B cell (primary cell): ENCODE data around the gene PLCG2. TPM values are rescaled to one million over a fixed set of nuclear protein-coding genes. Genes with fewer than 3 reads are reported as not detected.

ENCODE experiments used
- ATAC-seq: fragments of 200-7000 bp; cut with Tn5 transposase; one replicate; pipeline ENCODE4 v1.10.0; 2021; ENCODE audit warnings: low read depth, mild to moderate bottlenecking, moderate number of reproducible peaks, moderate library complexity
- CTCF ChIA-PET: fragments of 350-600 bp; sonication (Branson Sonifier 250); formaldehyde crosslinking; loops from one replicate; lab custom pipeline; 2021; ENCODE audit warnings: antibody characterized with exemption, inconsistent platforms; lab: Charles Lee
- POLR2A ChIA-PET: fragments of 350-600 bp; sonication (Branson Sonifier 250); formaldehyde crosslinking; loops from one replicate; lab custom pipeline; 2021; ENCODE audit warnings: antibody characterized with exemption; lab: Charles Lee
- DNase-seq: peaks from one replicate; pipeline ENCODE4 v3.0.0; 2013
- H2AFZ ChIP-seq: 2 replicates; pipeline ENCODE4 v1.6.1; 2012; ENCODE audit warnings: mild to moderate bottlenecking, low read depth, low read length; ENCODE audit not compliant: insufficient read depth, poor library complexity, severe bottlenecking
- H3K27ac ChIP-seq, 2 donors: 1 replicate in 1 of 2; 2 replicates in 1 of 2; pipeline ENCODE4 v1.5.1; 2012 to 2013; ENCODE audit warnings: low read length in 2 of 2, mild to moderate bottlenecking in 2 of 2, moderate library complexity in 1 of 2
- H3K27me3 ChIP-seq, 4 experiments: fragments of 200-600 bp in 1 of 4; sonication (generic) in 1 of 4; replicated peaks in 1 of 4; 1 replicate in 2 of 4; 2 replicates in 2 of 4; pipeline versions ENCODE4 v1.6.1 to v1.7.0; 2013 to 2016; ENCODE audit warnings: low read length in 3 of 4, mild to moderate bottlenecking in 2 of 4, mixed read lengths in 1 of 4, moderate library complexity in 1 of 4; ENCODE audit not compliant: insufficient read depth in 4 of 4, control insufficient read depth in 3 of 4; ENCODE audit errors: control extremely low read depth in 1 of 4
- H3K36me3 ChIP-seq, 2 experiments: replicated peaks in 1 of 2; 1 replicate in 1 of 2; 2 replicates in 1 of 2; pipeline versions ENCODE4 v1.6.1 to v1.7.1; 2013; ENCODE audit warnings: low read length in 1 of 2; ENCODE audit not compliant: insufficient read depth in 2 of 2, control insufficient read depth in 1 of 2; ENCODE audit errors: control extremely low read depth in 1 of 2, extremely low read depth in 1 of 2
- H3K4me1 ChIP-seq, 2 donors: fragments of 200-600 bp in 1 of 2; sonication (generic) in 1 of 2; 1 replicate in 1 of 2; 2 replicates in 1 of 2; pipeline versions ENCODE4 v1.5.1 to v1.6.1; 2013 to 2017; ENCODE audit warnings: low read length in 2 of 2; ENCODE audit not compliant: control insufficient read depth in 2 of 2, insufficient read depth in 2 of 2
- H3K4me2 ChIP-seq: replicated peaks from 2 replicates; pipeline ENCODE3; 2012; ENCODE audit warnings: mild to moderate bottlenecking, low read depth, low read length; ENCODE audit not compliant: poor library complexity, severe bottlenecking
- H3K4me3 ChIP-seq, 5 experiments: fragments of 200-600 bp in 1 of 5; sonication (generic) in 1 of 5; 1 replicate in 3 of 5; 2 replicates in 2 of 5; pipeline versions ENCODE4 v1.5.1 to v1.7.0; 2011 to 2016; ENCODE audit warnings: low read length in 4 of 5, mild to moderate bottlenecking in 4 of 5, low read depth in 2 of 5, control low read depth in 1 of 5, moderate library complexity in 1 of 5; ENCODE audit not compliant: insufficient read depth in 1 of 5; ENCODE audit errors: control extremely low read depth in 1 of 5, extremely low read depth in 1 of 5
- H3K79me2 ChIP-seq: fragments of 200-600 bp; sonication (generic); one replicate; pipeline ENCODE4 v1.6.0; 2016; ENCODE audit warnings: low read length; ENCODE audit not compliant: control insufficient read depth, insufficient read depth
- H3K9ac ChIP-seq: fragments of 200-600 bp; sonication (generic); 2 replicates; pipeline ENCODE4 v1.6.1; 2017; ENCODE audit warnings: mild to moderate bottlenecking, low read length, moderate library complexity
- H3K9me3 ChIP-seq, 3 donors: one replicate each; pipeline versions ENCODE4 v1.6.1 to v1.7.1; 2013; ENCODE audit warnings: low read length in 2 of 3; ENCODE audit not compliant: control insufficient read depth in 2 of 3, insufficient read depth in 1 of 3; ENCODE audit errors: control extremely low read depth in 1 of 3
- H4K20me1 ChIP-seq: 2 replicates; pipeline ENCODE4 v1.6.0; 2012; ENCODE audit warnings: mild to moderate bottlenecking, low read length; ENCODE audit not compliant: insufficient read depth, control insufficient read depth, poor library complexity, severe bottlenecking
- H3K27ac Mint-ChIP-seq: one replicate; pipeline ENCODE4 v1.8.0; 2021; ENCODE audit warnings: mixed read lengths
- H3K27me3 Mint-ChIP-seq: one replicate; pipeline ENCODE4 v1.8.0; 2021; ENCODE audit warnings: mixed read lengths
- H3K4me1 Mint-ChIP-seq: one replicate; pipeline ENCODE4 v1.8.0; 2021; ENCODE audit warnings: mixed read lengths
- H3K4me3 Mint-ChIP-seq: one replicate; pipeline ENCODE4 v1.8.0; 2021; ENCODE audit warnings: mixed read lengths
- H3K9me3 Mint-ChIP-seq: one replicate; pipeline ENCODE4 v1.8.0; 2022; ENCODE audit warnings: mixed read lengths; ENCODE audit not compliant: insufficient read depth
- EZH2 ChIP-seq: IDR thresholded peaks from 2 replicates; pipeline ENCODE4 v1.6.1; 2012; ENCODE audit warnings: borderline replicate concordance, low read depth, mild to moderate bottlenecking, moderate library complexity, low read length; ENCODE audit not compliant: insufficient read depth, poor library complexity, severe bottlenecking
- WGBS: methylation state at CpG from one replicate; pipeline ENCODE4 v1.1.5; 2013; ENCODE audit warnings: missing lambda C conversion rate; ENCODE audit not compliant: insufficient coverage; 5-methylcytosine and 5-hydroxymethylcytosine counted together
- intact Hi-C: fragments of 100-400 bp; cut with micrococcal nuclease; formaldehyde crosslinking; loops from one replicate; pipeline ENCODE4 v1.10.0; 2022
- polyA plus RNA-seq: library from polyadenylated mRNA; depleted of rRNA; stranded (reverse); fragments of >200 nt; gene quantifications from 2 replicates; pipeline ENCODE4 v1.2.3, GENCODE V29; 2012
- total RNA-seq, 2 donors: library from RNA; stranded (reverse); fragments of 120-200 nt in 1 of 2; gene quantifications; 1 replicate in 1 of 2; 2 replicates in 1 of 2; pipeline versions ENCODE4 v1.2.3 to v1.2.4, GENCODE V29; 2013 to 2022
- TF ChIP-seq, protein P1 (sequence below): fragments of 200-600 bp; IDR thresholded peaks from one replicate; pipeline ENCODE4 v1.8.0; 2022; ENCODE audit warnings: antibody characterized with exemption, mild to moderate bottlenecking

PLCG2 gene
- total and polyA plus RNA-seq, 2 donors (not counting 1 experiment from before 2014, with no cell fraction given), result 194 to 812 TPM

DNA sequence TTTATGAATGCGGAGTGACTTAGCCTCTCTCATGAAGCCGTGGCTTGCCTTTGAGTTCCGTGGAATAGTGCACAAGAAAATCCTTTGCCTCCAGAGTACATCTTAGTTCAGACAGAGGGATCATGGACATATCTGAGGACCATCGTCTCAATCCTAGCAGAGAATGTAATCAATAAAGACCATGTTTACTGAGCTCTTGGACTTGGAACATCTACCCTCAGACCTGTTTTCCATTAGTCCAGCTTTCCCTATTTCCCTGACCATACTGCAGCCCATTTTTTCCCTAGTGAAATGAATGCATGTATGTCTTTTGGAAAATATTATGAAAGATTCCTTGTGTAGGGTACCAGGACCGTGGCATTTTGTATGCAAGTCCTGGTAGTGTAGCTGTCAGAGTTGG, 90.2 kb downstream of the PLCG2 start:
- H3K4me1 Mint-ChIP-seq, result peaks cover 69% of the 10 kb centered on the region
- Histone ChIP-seq H3K4me1 (peaks cover 53 to 60% of the 10 kb centered on the region in 2 donors), H3K4me2 (no peak overlapping the region), H3K27me3 (no peaks in the 10 kb centered on the region), H3K79me2 (peaks cover 78% of the 10 kb centered on the region), H4K20me1 (peaks cover 50% of the 10 kb centered on the region), H3K9ac (no peak overlapping the region), H3K27ac (no peak overlapping the region), H2AFZ (no peak overlapping the region), H3K36me3 (peaks cover 25 to 63% of the 10 kb centered on the region in 2 experiments), H3K9me3 (no peaks in the 10 kb centered on the region), H3K4me3 (no peak overlapping the region)
- 100% methylated on average over 4 of the region's 5 CpGs for WGBS
- peak overlapping the region; percentile 78 for H3K27ac Mint-ChIP-seq
- DNase-seq (no peak), ATAC-seq (no peak)
- intact Hi-C loops, result no loop called here
- POLR2A ChIA-PET, result interaction anchor here (0.5 kb wide), 1 partner anchor 134 kb away, joined by 3 read pairs; no protein-coding TSS in a partner anchor
- H3K4me3 Mint-ChIP-seq, result no peak overlapping the region
- TF ChIP-seq, protein P1, sequence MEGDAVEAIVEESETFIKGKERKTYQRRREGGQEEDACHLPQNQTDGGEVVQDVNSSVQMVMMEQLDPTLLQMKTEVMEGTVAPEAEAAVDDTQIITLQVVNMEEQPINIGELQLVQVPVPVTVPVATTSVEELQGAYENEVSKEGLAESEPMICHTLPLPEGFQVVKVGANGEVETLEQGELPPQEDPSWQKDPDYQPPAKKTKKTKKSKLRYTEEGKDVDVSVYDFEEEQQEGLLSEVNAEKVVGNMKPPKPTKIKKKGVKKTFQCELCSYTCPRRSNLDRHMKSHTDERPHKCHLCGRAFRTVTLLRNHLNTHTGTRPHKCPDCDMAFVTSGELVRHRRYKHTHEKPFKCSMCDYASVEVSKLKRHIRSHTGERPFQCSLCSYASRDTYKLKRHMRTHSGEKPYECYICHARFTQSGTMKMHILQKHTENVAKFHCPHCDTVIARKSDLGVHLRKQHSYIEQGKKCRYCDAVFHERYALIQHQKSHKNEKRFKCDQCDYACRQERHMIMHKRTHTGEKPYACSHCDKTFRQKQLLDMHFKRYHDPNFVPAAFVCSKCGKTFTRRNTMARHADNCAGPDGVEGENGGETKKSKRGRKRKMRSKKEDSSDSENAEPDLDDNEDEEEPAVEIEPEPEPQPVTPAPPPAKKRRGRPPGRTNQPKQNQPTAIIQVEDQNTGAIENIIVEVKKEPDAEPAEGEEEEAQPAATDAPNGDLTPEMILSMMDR, result no peak
- TF ChIP-seq EZH2, result no peak
- H3K9me3 Mint-ChIP-seq, result no peaks in the 10 kb centered on the region
- no peaks in the 10 kb centered on the region for H3K27me3 Mint-ChIP-seq
- CTCF ChIA-PET, result interaction anchor here (1.2 to 8.6 kb wide), 4 partner anchors 78 to 139 kb away, joined by 3 to 128 read pairs (median 50); partner anchors contain the start of gene PLCG2

DNA sequence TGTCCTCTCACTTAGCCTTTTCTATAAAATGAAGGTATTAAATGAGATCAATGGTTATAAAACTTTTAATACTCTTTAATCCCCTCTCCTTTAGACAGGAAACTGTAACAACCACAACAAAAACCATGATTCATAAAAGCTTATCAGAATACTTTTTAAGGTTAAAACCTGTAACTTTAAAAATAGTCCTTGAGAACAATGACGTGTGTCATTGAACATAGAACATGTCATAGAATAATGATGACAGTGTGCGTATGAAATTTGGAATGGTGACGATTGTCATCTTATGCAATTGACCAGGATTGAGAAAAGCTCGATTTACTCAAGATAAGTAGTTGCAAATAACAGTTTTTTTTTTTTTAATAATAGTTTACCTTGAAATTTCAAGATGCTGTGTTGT, 94.1 kb downstream of the PLCG2 start:
- intact Hi-C loops, result loop anchor here (5.0 to 10.0 kb wide), 2 partner anchors 51 to 248 kb away; no protein-coding TSS in a partner anchor
- no peaks in the 10 kb centered on the region for H3K27me3 Mint-ChIP-seq

More for the DNA sequence above, 94.1 kb downstream of the PLCG2 start:
- H3K27ac ChIP-seq, result peak overlapping the region in 1 of 2 donors; percentile 21
- no peak overlapping the region for H3K4me3 Mint-ChIP-seq
- peaks cover 50% of the 10 kb centered on the region for H3K4me1 Mint-ChIP-seq
- no peak overlapping the region for H2AFZ ChIP-seq
- H3K4me3 ChIP-seq, result no peak overlapping the region
- H4K20me1 ChIP-seq, result peaks cover 34% of the 10 kb centered on the region
- POLR2A ChIA-PET, result interaction anchor here (1.3 to 2.3 kb wide), 4 partner anchors 9 to 143 kb away, joined by 3 to 8 read pairs (median 5); no protein-coding TSS in a partner anchor
- CTCF ChIA-PET, result interaction anchor here (0.7 to 9.2 kb wide), 44 partner anchors 9 to 508 kb away, joined by 3 to 128 read pairs (median 9); partner anchors contain the start of gene PLCG2
- H3K4me1 ChIP-seq, result peaks cover 30% of the 10 kb centered on the region in 2 donors
- no peaks in the 10 kb centered on the region for H3K27me3 ChIP-seq
- peaks cover 25 to 68% of the 10 kb centered on the region in 2 experiments for H3K36me3 ChIP-seq
- no peaks in the 10 kb centered on the region for H3K9me3 ChIP-seq
- WGBS, result no CpG with 5 or more reads among the region's 4 CpGs
- H3K9ac ChIP-seq, result no peak overlapping the region
- TF ChIP-seq, protein P1, result no peak
- no peak for TF ChIP-seq EZH2
- peaks cover 81% of the 10 kb centered on the region for H3K79me2 ChIP-seq
- peak overlapping the region; percentile 46 for H3K27ac Mint-ChIP-seq
- ATAC-seq (no peak), DNase-seq (no peak)
- peak overlapping the region; percentile 42 for H3K4me2 ChIP-seq
- H3K9me3 Mint-ChIP-seq, result no peaks in the 10 kb centered on the region
